ENCODE results near the gene ACTR5. TPM values are rescaled to one million over a fixed set of nuclear protein-coding genes. Genes with fewer than 3 reads are reported as not detected.

The ACTR5 gene
- total RNA-seq, 1 donor: 5.8 TPM

GRCh38 chr20:38724626-38725147, 23.6 kb upstream of the ACTR5 start:
- no peak overlapping the region for H3K4me2 ChIP-seq (ENCODE audit: insufficient read depth, low read length)
- H3K4me1 ChIP-seq (ENCODE audit: insufficient read depth, low read length): no peaks in the 10 kb centered on the region
- no peak for DNase-seq (ENCODE audit: insufficient read length, low spot score, missing footprints)
- no peaks in the 10 kb centered on the region for H3K79me2 ChIP-seq (ENCODE audit: insufficient read depth, low read length)
- no peaks in the 10 kb centered on the region for H3K36me3 ChIP-seq (ENCODE audit: insufficient read depth, low read length)
- H3K9me3 ChIP-seq (ENCODE audit: low read depth, low read length): no peaks in the 10 kb centered on the region
- no peak for TF ChIP-seq CTCF (IDR thresholded peaks at IDR 0.05; ENCODE audit: extremely low read depth, low read depth, low read length)
- H3K27me3 ChIP-seq (ENCODE audit: insufficient read depth, low read length): peaks cover 96% of the 10 kb centered on the region
- H3K4me3 ChIP-seq (ENCODE audit: insufficient read depth, low read length): no peak overlapping the region
- H3K27ac ChIP-seq (ENCODE audit: low read depth, low read length): no peak overlapping the region
- no peak overlapping the region for H2AFZ ChIP-seq (ENCODE audit: low read length)
- peaks cover 3% of the 10 kb centered on the region for H4K20me1 ChIP-seq (ENCODE audit: insufficient read depth, low read length)

GRCh38 chr20:38725148-38725901, 22.9 kb upstream of the ACTR5 start:
- Histone ChIP-seq H3K27ac (ENCODE audit: low read depth, low read length) (no peak overlapping the region), H3K4me3 (ENCODE audit: insufficient read depth, low read length) (no peak overlapping the region), H3K36me3 (ENCODE audit: insufficient read depth, low read length) (no peaks in the 10 kb centered on the region), H3K9me3 (ENCODE audit: low read depth, low read length) (no peaks in the 10 kb centered on the region), H3K79me2 (ENCODE audit: insufficient read depth, low read length) (no peaks in the 10 kb centered on the region), H4K20me1 (ENCODE audit: insufficient read depth, low read length) (peaks cover 3% of the 10 kb centered on the region), H3K4me1 (ENCODE audit: insufficient read depth, low read length) (no peaks in the 10 kb centered on the region), H2AFZ (ENCODE audit: low read length) (no peak overlapping the region), H3K4me2 (ENCODE audit: insufficient read depth, low read length) (no peak overlapping the region), H3K27me3 (ENCODE audit: insufficient read depth, low read length) (peaks cover 97% of the 10 kb centered on the region)
- DNase-seq (ENCODE audit: insufficient read length, low spot score, missing footprints): peak; percentile 88
- no peak for TF ChIP-seq CTCF (IDR thresholded peaks at IDR 0.05; ENCODE audit: extremely low read depth, low read depth, low read length)

GRCh38 chr20:38725931-38726803, 22.1 kb upstream of the ACTR5 start:
- peak; percentile 91 for DNase-seq (ENCODE audit: insufficient read length, low spot score, missing footprints)
- Histone ChIP-seq H3K27me3 (ENCODE audit: insufficient read depth, low read length) (peaks cover 97% of the 10 kb centered on the region), H3K4me1 (ENCODE audit: insufficient read depth, low read length) (peaks cover 5% of the 10 kb centered on the region), H3K4me2 (ENCODE audit: insufficient read depth, low read length) (no peak overlapping the region), H3K9me3 (ENCODE audit: low read depth, low read length) (no peaks in the 10 kb centered on the region), H4K20me1 (ENCODE audit: insufficient read depth, low read length) (peaks cover 3% of the 10 kb centered on the region), H3K36me3 (ENCODE audit: insufficient read depth, low read length) (no peaks in the 10 kb centered on the region), H3K4me3 (ENCODE audit: insufficient read depth, low read length) (no peak overlapping the region), H3K79me2 (ENCODE audit: insufficient read depth, low read length) (no peaks in the 10 kb centered on the region), H2AFZ (ENCODE audit: low read length) (no peak overlapping the region), H3K27ac (ENCODE audit: low read depth, low read length) (no peak overlapping the region)
- peak; percentile 42 for TF ChIP-seq CTCF (IDR thresholded peaks at IDR 0.05; ENCODE audit: extremely low read depth, low read depth, low read length)
